CD4-positive, alpha-beta T cell (primary cell): ENCODE data around the gene M1AP. TPM values are rescaled to one million over a fixed set of nuclear protein-coding genes. Genes with fewer than 3 reads are reported as not detected.

Experiments
- ATAC-seq: fragments of 200-7000 bp; cut with Tn5 transposase; one replicate; pipeline ENCODE4 v1.10.0; 2022; ENCODE audit warnings: mild to moderate bottlenecking; ENCODE audit not compliant: poor library complexity
- CTCF ChIA-PET: fragments of 350-600 bp; sonication (Branson Sonifier 250); formaldehyde crosslinking; loops from one replicate; lab custom pipeline; 2021; ENCODE audit warnings: antibody characterized with exemption, inconsistent platforms; lab: Charles Lee
- POLR2A ChIA-PET: fragments of 350-600 bp; sonication (Branson Sonifier 250); formaldehyde crosslinking; loops from one replicate; lab custom pipeline; 2021; ENCODE audit warnings: antibody characterized with exemption, inconsistent platforms; lab: Charles Lee
- DNase-seq, 14 experiments: peaks; one replicate each; pipeline ENCODE4 v3.0.0-alpha.2; 2013 to 2020; ENCODE audit warnings: mixed read lengths in 2 of 14
- H3K27ac ChIP-seq, 2 donors: one replicate each; pipeline versions ENCODE4 v1.5.1 to v1.7.0; 2013; ENCODE audit warnings: low read length in 2 of 2, low read depth in 1 of 2, mild to moderate bottlenecking in 1 of 2
- H3K27me3 ChIP-seq, 2 experiments: 1 replicate in 1 of 2; 2 replicates in 1 of 2; pipeline versions ENCODE4 v1.6.1 to v1.7.0; 2013; ENCODE audit warnings: low read length in 2 of 2, control low read depth in 1 of 2, mild to moderate bottlenecking in 1 of 2, moderate library complexity in 1 of 2; ENCODE audit not compliant: insufficient read depth in 2 of 2, control insufficient read depth in 1 of 2
- H3K36me3 ChIP-seq: one replicate; pipeline ENCODE4 v1.6.1; 2013; ENCODE audit warnings: low read length, control low read depth; ENCODE audit not compliant: insufficient read depth
- H3K4me1 ChIP-seq: one replicate; pipeline ENCODE4 v1.6.1; 2013; ENCODE audit warnings: low read length, control low read depth; ENCODE audit not compliant: insufficient read depth
- H3K4me3 ChIP-seq: one replicate; pipeline ENCODE4 v1.5.1; 2013; ENCODE audit warnings: mild to moderate bottlenecking, low read length, moderate library complexity
- H3K9me3 ChIP-seq, 2 experiments: 1 replicate in 1 of 2; 2 replicates in 1 of 2; pipeline versions ENCODE4 v1.6.1 to v1.7.0; 2013; ENCODE audit warnings: low read length in 2 of 2, mild to moderate bottlenecking in 2 of 2, control low read depth in 1 of 2, moderate library complexity in 1 of 2; ENCODE audit not compliant: control insufficient read depth in 1 of 2, insufficient read depth in 1 of 2
- H3K27ac Mint-ChIP-seq: one replicate; pipeline ENCODE4 v1.8.0; 2020; ENCODE audit warnings: mixed read lengths
- H3K27me3 Mint-ChIP-seq: one replicate; pipeline ENCODE4 v1.8.0; 2021; ENCODE audit warnings: mixed read lengths
- H3K36me3 Mint-ChIP-seq: one replicate; pipeline ENCODE4 v1.8.0; 2021; ENCODE audit warnings: low read depth, mixed read lengths
- H3K4me1 Mint-ChIP-seq: one replicate; pipeline ENCODE4 v1.8.0; 2021; ENCODE audit warnings: low read depth, mixed read lengths
- H3K4me3 Mint-ChIP-seq: one replicate; pipeline ENCODE4 v1.8.0; 2020; ENCODE audit warnings: mild to moderate bottlenecking, mixed read lengths
- H3K9me3 Mint-ChIP-seq: one replicate; pipeline ENCODE4 v1.8.0; 2020; ENCODE audit warnings: mixed read lengths
- CTCF ChIP-seq: fragments of 200-600 bp; IDR thresholded peaks from one replicate; pipeline ENCODE4 v1.8.0; 2022; ENCODE audit warnings: antibody characterized with exemption, mild to moderate bottlenecking
- intact Hi-C, 2 experiments: fragments of 100-400 bp; cut with DNase I in 1 of 2; cut with micrococcal nuclease in 1 of 2; formaldehyde crosslinking; loops; one replicate each; pipeline versions ENCODE4 v1.15.1 to v1.9.0; 2023 to 2025; cut with DNase I, micrococcal nuclease
- total RNA-seq, 174 experiments: library from RNA in 2 of 174; stranded (reverse) in 2 of 174; gene quantifications; one replicate each; pipeline ENCODE4 v1.2.3 and lab custom pipeline; 2021 to 2026

M1AP gene
- total RNA-seq, 2 experiments from 2014 or later, result not detected

- Histone ChIP-seq H3K4me3 (no peak overlapping the region), H3K4me1 (no peaks in the 10 kb centered on the region), H3K36me3 (no peaks in the 10 kb centered on the region), H3K27ac (no peak overlapping the region), H3K27me3 (no peaks in the 10 kb centered on the region), H3K9me3 (no peaks in the 10 kb centered on the region)
- no peak for TF ChIP-seq CTCF
- intact Hi-C loops, result loop anchor here (5.0 to 10.0 kb wide), 3 partner anchors 710 to 933 kb away; no protein-coding TSS in a partner anchor
- H3K27ac Mint-ChIP-seq, result no peak overlapping the region
- CTCF ChIA-PET, result interaction anchor here (1.3 kb wide), 1 partner anchor 10 kb away, joined by 5 read pairs; no protein-coding TSS in a partner anchor
- no peaks in the 10 kb centered on the region for H3K9me3 Mint-ChIP-seq
- no peak overlapping the region for H3K4me3 Mint-ChIP-seq
- peaks cover 2% of the 10 kb centered on the region for H3K36me3 Mint-ChIP-seq
- POLR2A ChIA-PET, result interaction anchor here (1.3 kb wide), 1 partner anchor 143 kb away, joined by 3 read pairs; no protein-coding TSS in a partner anchor
- no peaks in the 10 kb centered on the region for H3K27me3 Mint-ChIP-seq
- no peaks in the 10 kb centered on the region for H3K4me1 Mint-ChIP-seq
- no peak for DNase-seq
- no peak for ATAC-seq
These were observed 43.8 kb upstream of the M1AP start for GRCh38 chr2:74691929-74692328.

GRCh38 chr2:74690571-74690970 lies 42.4 kb upstream of the M1AP start:
- peak; percentile 66 for ATAC-seq

GRCh38 chr2:74689671-74690070 lies 41.5 kb upstream of the M1AP start:
- ChIA-PET POLR2A (no interaction called here), CTCF (no interaction called here)
- no peak overlapping the region for H3K27ac Mint-ChIP-seq
- H3K4me3 Mint-ChIP-seq, result no peak overlapping the region
- H3K36me3 Mint-ChIP-seq, result no peaks in the 10 kb centered on the region
- H3K4me3 ChIP-seq, result no peak overlapping the region
- H3K9me3 ChIP-seq, result no peaks in the 10 kb centered on the region
- no peaks in the 10 kb centered on the region for H3K9me3 Mint-ChIP-seq
- TF ChIP-seq CTCF, result no peak
- H3K4me1 Mint-ChIP-seq, result no peaks in the 10 kb centered on the region
- H3K27ac ChIP-seq, result no peak overlapping the region
- no peaks in the 10 kb centered on the region for H3K27me3 Mint-ChIP-seq
- DNase-seq (no peak), ATAC-seq (no peak)
- no peaks in the 10 kb centered on the region for H3K36me3 ChIP-seq
- no peaks in the 10 kb centered on the region for H3K4me1 ChIP-seq
- no peaks in the 10 kb centered on the region for H3K27me3 ChIP-seq
- intact Hi-C loops, result loop anchor here (1.0 to 10.0 kb wide), 4 partner anchors 187 to 935 kb away; no protein-coding TSS in a partner anchor

More at GRCh38 chr2:74690571-74690970, 42.4 kb upstream of the M1AP start:
- no peak overlapping the region for H3K4me3 ChIP-seq
- ChIA-PET CTCF (interaction anchor here (1.0 to 1.3 kb wide), 2 partner anchors 11 to 185 kb away, joined by 5 to 13 read pairs; no protein-coding TSS in a partner anchor), POLR2A (interaction anchor here (0.8 to 1.3 kb wide), 3 partner anchors 19 to 722 kb away, joined by 3 read pairs; no protein-coding TSS in a partner anchor)
- no peaks in the 10 kb centered on the region for H3K4me1 Mint-ChIP-seq
- H3K4me1 ChIP-seq, result no peaks in the 10 kb centered on the region
- no peaks in the 10 kb centered on the region for H3K27me3 Mint-ChIP-seq
- no peak overlapping the region for H3K27ac Mint-ChIP-seq
- intact Hi-C loops, result loop anchor here (1.0 to 10.0 kb wide), 4 partner anchors 186 to 934 kb away; no protein-coding TSS in a partner anchor
- peak in 5 of 14 experiments; percentile 3 to 62 (median 46) for DNase-seq
- no peaks in the 10 kb centered on the region for H3K9me3 Mint-ChIP-seq
- no peak overlapping the region for H3K4me3 Mint-ChIP-seq
- peak; percentile 45 for TF ChIP-seq CTCF
- no peaks in the 10 kb centered on the region for H3K36me3 ChIP-seq
- no peak overlapping the region for H3K27ac ChIP-seq
- H3K36me3 Mint-ChIP-seq, result no peaks in the 10 kb centered on the region
- no peaks in the 10 kb centered on the region for H3K27me3 ChIP-seq
- H3K9me3 ChIP-seq, result no peaks in the 10 kb centered on the region
